ENCODE results near the gene SKAP1. TPM values are rescaled to one million over a fixed set of nuclear protein-coding genes. Genes with fewer than 3 reads are reported as not detected.

The SKAP1 gene
- total RNA-seq, 1 experiment from 2014 or later, result not detected

DNA sequence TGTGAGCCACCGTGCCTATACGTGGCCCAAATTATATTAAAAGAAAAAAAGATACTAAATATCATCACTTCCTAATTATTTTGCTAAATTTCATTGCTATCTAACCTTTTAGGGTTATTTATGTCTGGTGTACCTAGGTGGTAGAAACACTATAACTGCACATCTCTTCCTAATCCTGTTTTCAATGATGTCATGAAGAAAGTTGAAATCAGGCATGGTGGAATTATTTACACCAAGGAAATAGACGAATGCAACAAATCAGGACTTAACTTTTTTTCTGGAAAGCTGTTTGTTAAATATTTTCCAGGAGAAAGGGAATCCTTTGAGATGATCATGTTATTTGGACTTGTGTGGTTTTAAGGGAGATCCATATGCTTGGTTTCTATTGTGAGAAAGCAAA lies 39.2 kb upstream of the SKAP1 start:
- no peaks in the 10 kb centered on the region for H3K36me3 Mint-ChIP-seq (ENCODE audit: insufficient read depth, unreplicated experiment)
- H3K4me3 Mint-ChIP-seq (ENCODE audit: unreplicated experiment), result no peak overlapping the region
- TF ChIP-seq, protein P1, sequence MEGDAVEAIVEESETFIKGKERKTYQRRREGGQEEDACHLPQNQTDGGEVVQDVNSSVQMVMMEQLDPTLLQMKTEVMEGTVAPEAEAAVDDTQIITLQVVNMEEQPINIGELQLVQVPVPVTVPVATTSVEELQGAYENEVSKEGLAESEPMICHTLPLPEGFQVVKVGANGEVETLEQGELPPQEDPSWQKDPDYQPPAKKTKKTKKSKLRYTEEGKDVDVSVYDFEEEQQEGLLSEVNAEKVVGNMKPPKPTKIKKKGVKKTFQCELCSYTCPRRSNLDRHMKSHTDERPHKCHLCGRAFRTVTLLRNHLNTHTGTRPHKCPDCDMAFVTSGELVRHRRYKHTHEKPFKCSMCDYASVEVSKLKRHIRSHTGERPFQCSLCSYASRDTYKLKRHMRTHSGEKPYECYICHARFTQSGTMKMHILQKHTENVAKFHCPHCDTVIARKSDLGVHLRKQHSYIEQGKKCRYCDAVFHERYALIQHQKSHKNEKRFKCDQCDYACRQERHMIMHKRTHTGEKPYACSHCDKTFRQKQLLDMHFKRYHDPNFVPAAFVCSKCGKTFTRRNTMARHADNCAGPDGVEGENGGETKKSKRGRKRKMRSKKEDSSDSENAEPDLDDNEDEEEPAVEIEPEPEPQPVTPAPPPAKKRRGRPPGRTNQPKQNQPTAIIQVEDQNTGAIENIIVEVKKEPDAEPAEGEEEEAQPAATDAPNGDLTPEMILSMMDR (IDR thresholded peaks at IDR 0.05; ENCODE audit: unreplicated experiment), result no peak
- DNase-seq (ENCODE audit: unreplicated experiment), result no peak
- no peak overlapping the region for H3K27ac Mint-ChIP-seq (ENCODE audit: low read depth, unreplicated experiment)
- no TSS peak for BruUV-seq (replicated peaks)
- ChIA-PET CTCF (interaction anchor here (0.7 to 1.0 kb wide), 2 partner anchors 124 to 251 kb away, joined by 3 to 4 read pairs; partner anchors contain the start of gene HOXB5), POLR2A (no interaction called here)
- intact Hi-C loops (cut with micrococcal nuclease), result no loop called here
- no peaks in the 10 kb centered on the region for H3K27me3 Mint-ChIP-seq (ENCODE audit: insufficient read depth, unreplicated experiment)
- no peaks in the 10 kb centered on the region for H3K9me3 Mint-ChIP-seq (ENCODE audit: unreplicated experiment)
- H3K4me1 Mint-ChIP-seq (ENCODE audit: insufficient read depth, unreplicated experiment), result peaks cover 6% of the 10 kb centered on the region

DNA sequence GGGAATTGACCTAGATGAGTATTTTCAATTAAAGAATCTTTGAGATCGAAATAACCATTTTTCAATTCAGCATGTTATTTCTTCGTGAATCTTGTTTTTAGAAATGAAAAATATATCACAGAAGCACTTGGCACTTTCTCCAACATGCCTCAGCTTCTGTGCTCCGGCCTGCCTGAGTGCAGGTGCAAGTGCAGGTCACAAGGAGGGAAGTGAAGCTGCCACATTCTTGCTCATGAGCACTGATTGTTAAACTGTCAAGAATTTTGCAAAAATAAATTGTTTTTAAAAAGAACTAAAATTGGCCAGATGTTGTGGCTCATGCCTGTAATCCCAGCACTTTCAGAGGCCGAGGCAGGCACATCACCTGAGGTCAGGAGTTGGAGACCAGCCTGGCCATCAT lies 38.3 kb upstream of the SKAP1 start:
- TF ChIP-seq, protein P1 (IDR thresholded peaks at IDR 0.05; ENCODE audit: unreplicated experiment), result no peak
- no peak for DNase-seq (ENCODE audit: unreplicated experiment)
- Mint-ChIP-seq H3K4me3 (ENCODE audit: unreplicated experiment) (no peak overlapping the region), H3K9me3 (ENCODE audit: unreplicated experiment) (no peaks in the 10 kb centered on the region), H3K27ac (ENCODE audit: low read depth, unreplicated experiment) (no peak overlapping the region), H3K4me1 (ENCODE audit: insufficient read depth, unreplicated experiment) (peaks cover 6% of the 10 kb centered on the region), H3K27me3 (ENCODE audit: insufficient read depth, unreplicated experiment) (no peaks in the 10 kb centered on the region), H3K36me3 (ENCODE audit: insufficient read depth, unreplicated experiment) (no peaks in the 10 kb centered on the region)
- ChIA-PET CTCF (no interaction called here), POLR2A (no interaction called here)
- no TSS peak for BruUV-seq (replicated peaks)
- intact Hi-C loops (cut with micrococcal nuclease), result no loop called here

DNA sequence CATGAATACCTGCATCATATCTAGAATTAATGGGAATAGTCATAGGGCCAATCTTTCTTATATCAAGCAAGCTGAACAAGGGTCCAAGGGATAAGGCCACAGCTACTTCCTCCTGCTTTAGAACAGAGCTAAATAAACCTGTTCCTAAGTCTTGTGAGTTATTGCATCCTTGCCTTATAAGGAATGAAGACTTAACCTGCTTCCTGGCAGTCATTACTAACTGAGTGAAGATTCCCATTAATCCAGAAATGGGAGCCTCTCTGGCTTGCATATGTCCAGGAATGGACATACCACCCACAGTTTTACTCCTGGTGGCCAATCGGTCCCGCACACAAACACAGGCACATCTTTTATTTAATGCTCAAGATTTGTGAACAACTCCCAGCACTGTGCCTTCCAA lies 35.9 kb upstream of the SKAP1 start:
- no peak for DNase-seq (ENCODE audit: unreplicated experiment)
- ChIA-PET CTCF (interaction anchor here (0.6 to 1.7 kb wide), 2 partner anchors 9 to 48 kb away, joined by 3 to 8 read pairs; no protein-coding TSS in a partner anchor), POLR2A (interaction anchor here (0.7 kb wide), 1 partner anchor 141 kb away, joined by 5 read pairs; no protein-coding TSS in a partner anchor)
- Mint-ChIP-seq H3K4me3 (ENCODE audit: unreplicated experiment) (no peak overlapping the region), H3K27ac (ENCODE audit: low read depth, unreplicated experiment) (no peak overlapping the region), H3K9me3 (ENCODE audit: unreplicated experiment) (no peaks in the 10 kb centered on the region), H3K27me3 (ENCODE audit: insufficient read depth, unreplicated experiment) (no peaks in the 10 kb centered on the region), H3K4me1 (ENCODE audit: insufficient read depth, unreplicated experiment) (no peaks in the 10 kb centered on the region), H3K36me3 (ENCODE audit: insufficient read depth, unreplicated experiment) (peaks cover 4% of the 10 kb centered on the region)
- intact Hi-C loops (cut with micrococcal nuclease), result no loop called here
- BruUV-seq (replicated peaks), result no TSS peak
- TF ChIP-seq, protein P1 (IDR thresholded peaks at IDR 0.05; ENCODE audit: unreplicated experiment), result no peak

DNA sequence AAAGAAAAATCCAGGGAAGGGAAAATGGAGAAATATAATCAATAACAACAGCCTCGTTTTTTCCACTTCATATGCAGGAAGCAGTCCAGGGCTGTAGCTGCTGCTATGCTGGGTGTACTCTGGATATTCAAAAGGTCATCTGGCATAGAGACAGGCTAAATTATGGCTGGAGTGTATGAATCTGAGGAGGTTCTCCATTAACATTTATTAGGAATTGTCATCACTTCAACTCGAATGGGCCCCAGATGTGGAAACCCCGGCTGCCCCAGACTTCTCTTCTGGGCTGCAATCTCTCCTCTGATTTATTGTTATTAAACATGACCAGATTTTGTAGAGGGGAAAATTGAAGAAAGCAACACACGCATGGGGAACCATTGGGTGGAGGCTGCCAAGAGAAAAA lies 33.5 kb upstream of the SKAP1 start:
- Mint-ChIP-seq H3K9me3 (ENCODE audit: unreplicated experiment) (no peaks in the 10 kb centered on the region), H3K4me1 (ENCODE audit: insufficient read depth, unreplicated experiment) (no peaks in the 10 kb centered on the region), H3K4me3 (ENCODE audit: unreplicated experiment) (no peak overlapping the region), H3K27me3 (ENCODE audit: insufficient read depth, unreplicated experiment) (no peaks in the 10 kb centered on the region), H3K36me3 (ENCODE audit: insufficient read depth, unreplicated experiment) (peaks cover 4% of the 10 kb centered on the region), H3K27ac (ENCODE audit: low read depth, unreplicated experiment) (no peak overlapping the region)
- intact Hi-C loops (cut with micrococcal nuclease), result no loop called here
- DNase-seq (ENCODE audit: unreplicated experiment), result no peak
- TF ChIP-seq, protein P1 (IDR thresholded peaks at IDR 0.05; ENCODE audit: unreplicated experiment), result no peak
- ChIA-PET CTCF (interaction anchor here (1.0 to 1.2 kb wide), 2 partner anchors 11 to 111 kb away, joined by 3 to 5 read pairs; no protein-coding TSS in a partner anchor), POLR2A (no interaction called here)
- BruUV-seq (replicated peaks), result no TSS peak

Data from MCF 10A (cell line).